AG09319 (cell line): ENCODE data around the gene CGNL1.

Experiments
- DNase-seq: peaks from one replicate; pipeline ENCODE4 v3.0.0-alpha.2; 2010; ENCODE audit warnings: low read depth; ENCODE audit errors: extremely low read depth
- CTCF ChIP-seq: IDR thresholded peaks from 2 replicates; pipeline ENCODE4 v1.5.1; 2011; ENCODE audit warnings: low read depth, mild to moderate bottlenecking, inconsistent platforms, low read length, moderate library complexity

The CGNL1 gene

GRCh38 chr15:57567891-57568290 is 191.6 kb downstream of the CGNL1 start:
- no peak for DNase-seq
- TF ChIP-seq CTCF, result no peak

GRCh38 chr15:57568299-57568698 is 192.0 kb downstream of the CGNL1 start:
- no peak for TF ChIP-seq CTCF
- no peak for DNase-seq

- no peak for TF ChIP-seq CTCF
- no peak for DNase-seq
Measured at GRCh38 chr15:57570340-57570739, 194.0 kb downstream of the CGNL1 start.

- no peak for DNase-seq
- TF ChIP-seq CTCF, result no peak
Measured at GRCh38 chr15:57570994-57571393, 194.7 kb downstream of the CGNL1 start.

GRCh38 chr15:57571725-57572124 is 195.4 kb downstream of the CGNL1 start:
- no peak for TF ChIP-seq CTCF
- DNase-seq, result no peak

GRCh38 chr15:57572468-57572867 is 196.2 kb downstream of the CGNL1 start:
- peak; percentile 56 for DNase-seq

GRCh38 chr15:57573151-57573550 is 196.8 kb downstream of the CGNL1 start:
- TF ChIP-seq CTCF, result no peak
- no peak for DNase-seq

More at GRCh38 chr15:57572468-57572867, 196.2 kb downstream of the CGNL1 start:
- TF ChIP-seq CTCF, result no peak
